ENCODE results near the gene PPP2R2C. TPM values are rescaled to one million over a fixed set of nuclear protein-coding genes. Genes with fewer than 3 reads are reported as not detected.

The PPP2R2C gene
- polyA plus RNA-seq, 1 experiment, result 0.06 TPM

- TF ChIP-seq CTCF (IDR thresholded peaks at IDR 0.05; ENCODE audit: insufficient read depth, low read depth, low read length), result no peak
- ChIA-PET CTCF (interaction anchor here (0.7 to 14.2 kb wide), 4 partner anchors 11 to 74 kb away, joined by 3 to 496 read pairs (median 194); partner anchors contain the start of gene WFS1), POLR2A (no interaction called here)
- no peak for DNase-seq (ENCODE audit: low read depth)
- Histone ChIP-seq H3K36me3 (ENCODE audit: control insufficient read depth, insufficient read depth, low read length) (no peaks in the 10 kb centered on the region), H3K27me3 (ENCODE audit: control insufficient read depth, insufficient read depth, low read length) (peaks cover 6% of the 10 kb centered on the region; the same call in 1 of the 2 replicates), H3K4me3 (ENCODE audit: low read depth, low read length) (no peak overlapping the region)
Observed at GRCh38 chr4:6324999-6325787, 147.2 kb downstream of the PPP2R2C start.

GRCh38 chr4:6324461-6324998 is 147.9 kb downstream of the PPP2R2C start:
- no peak for DNase-seq (ENCODE audit: low read depth)
- H3K4me3 ChIP-seq (ENCODE audit: low read depth, low read length), result no peak overlapping the region
- no peaks in the 10 kb centered on the region for H3K36me3 ChIP-seq (ENCODE audit: control insufficient read depth, insufficient read depth, low read length)
- ChIA-PET POLR2A (no interaction called here), CTCF (interaction anchor here (0.6 to 14.2 kb wide), 5 partner anchors 7 to 74 kb away, joined by 3 to 496 read pairs (median 15); partner anchors contain the start of gene WFS1)
- TF ChIP-seq CTCF (IDR thresholded peaks at IDR 0.05; ENCODE audit: insufficient read depth, low read depth, low read length), result no peak
- H3K27me3 ChIP-seq (ENCODE audit: control insufficient read depth, insufficient read depth, low read length), result peaks cover 3% of the 10 kb centered on the region; the same call in 1 of the 2 replicates

GRCh38 chr4:6322761-6323566 is 149.4 kb downstream of the PPP2R2C start:
- Histone ChIP-seq H3K4me3 (ENCODE audit: low read depth, low read length) (no peak overlapping the region), H3K36me3 (ENCODE audit: control insufficient read depth, insufficient read depth, low read length) (no peaks in the 10 kb centered on the region), H3K27me3 (ENCODE audit: control insufficient read depth, insufficient read depth, low read length) (peaks cover 3% of the 10 kb centered on the region)
- ChIA-PET CTCF (interaction anchor here (0.9 to 14.2 kb wide), 4 partner anchors 9 to 102 kb away, joined by 3 to 496 read pairs (median 199); partner anchors contain the start of gene WFS1), POLR2A (no interaction called here)
- no peak for TF ChIP-seq CTCF (IDR thresholded peaks at IDR 0.05; ENCODE audit: insufficient read depth, low read depth, low read length)
- DNase-seq (ENCODE audit: low read depth), result no peak

GRCh38 chr4:6322067-6322760 is 150.2 kb downstream of the PPP2R2C start:
- ChIA-PET POLR2A (no interaction called here), CTCF (interaction anchor here (2.3 to 14.2 kb wide), 4 partner anchors 10 to 71 kb away, joined by 9 to 496 read pairs (median 199); partner anchors contain the start of gene WFS1)
- no peak for TF ChIP-seq CTCF (IDR thresholded peaks at IDR 0.05; ENCODE audit: insufficient read depth, low read depth, low read length)
- peaks cover 5% of the 10 kb centered on the region for H3K27me3 ChIP-seq (ENCODE audit: control insufficient read depth, insufficient read depth, low read length)
- no peak overlapping the region for H3K4me3 ChIP-seq (ENCODE audit: low read depth, low read length)
- no peak for DNase-seq (ENCODE audit: low read depth)
- H3K36me3 ChIP-seq (ENCODE audit: control insufficient read depth, insufficient read depth, low read length), result no peaks in the 10 kb centered on the region
